A549 (cell line): Measurements from ENCODE around the gene NEK2. TPM values are rescaled to one million over a fixed set of nuclear protein-coding genes. Genes with fewer than 3 reads are reported as not detected.

Experiments
- ATAC-seq, 2 experiments: fragments of 200-7000 bp in 1 of 2; fragments of >200 bp in 1 of 2; cut with Nextera tagmentation in 1 of 2; cut with Tn5 transposase in 1 of 2; 3 replicates each; pipeline versions ENCODE4 v1.8.0 to v1.9.1; 2018 to 2020; ENCODE audit warnings: mild to moderate bottlenecking in 1 of 2, moderate library complexity in 1 of 2
- CTCF ChIA-PET: fragments of 300-600 bp; sonication (Branson Sonifier 250); formaldehyde crosslinking; extraction: SDS; loops from one replicate; lab custom pipeline; 2021; ENCODE audit warnings: antibody characterized with exemption, inconsistent platforms; lab: Yijun Ruan, JAX
- POLR2A ChIA-PET: fragments of 350-600 bp; formaldehyde crosslinking; extraction: SDS; loops from one replicate; lab custom pipeline; 2021; ENCODE audit warnings: antibody characterized with exemption, inconsistent platforms; lab: Yijun Ruan, JAX
- DNase-seq, 2 experiments: peaks; one replicate each; pipeline versions ENCODE4 v3.0.0 to v3.0.0-alpha.2; 2011 to 2016; ENCODE audit warnings: low read depth in 1 of 2, low spot score in 1 of 2
- FAIRE-seq: peaks from 2 replicates; lab custom pipeline; 2011; peaks lifted over from hg19 to GRCh38; lab: Jason Lieb, UNC
- H3K27ac ChIP-seq, 2 experiments: fragments of >200 bp; sonication (Bioruptor Twin); formaldehyde crosslinking; 3 replicates each; pipeline ENCODE4 v1.5.1; 2016 to 2017
- H3K4me1 ChIP-seq: fragments of >200 bp; sonication (Bioruptor Twin); formaldehyde crosslinking; 3 replicates; pipeline ENCODE4 v1.6.1; 2016
- H3K4me2 ChIP-seq: fragments of >200 bp; sonication (Bioruptor Twin); formaldehyde crosslinking; 3 replicates; pipeline ENCODE4 v1.6.1; 2016
- H3K4me3 ChIP-seq: fragments of >200 bp; sonication (Bioruptor Twin); formaldehyde crosslinking; 3 replicates; pipeline ENCODE4 v1.5.1; 2016
- H3K9me3 ChIP-seq: fragments of >200 bp; sonication (Bioruptor Twin); formaldehyde crosslinking; 3 replicates; pipeline ENCODE4 v1.6.1; 2016
- EHMT2 ChIP-seq: fragments of 200-600 bp; sonication (generic); IDR thresholded peaks from 2 replicates; pipeline ENCODE4 v1.6.1; 2016; ENCODE audit warnings: antibody characterized with exemption, low read depth, mild to moderate bottlenecking, moderate library complexity
- EP300 ChIP-seq, 2 experiments: fragments of >200 bp; sonication (Bioruptor Twin); formaldehyde crosslinking; IDR thresholded peaks; 2 replicates in 1 of 2; 3 replicates in 1 of 2; pipeline ENCODE4 v1.6.1; 2016 to 2017
- FOSB ChIP-seq: fragments of 250-450 bp; sonication (Bioruptor Pico); IDR thresholded peaks from 2 replicates; pipeline ENCODE4 v1.5.0; 2020; ENCODE audit warnings: mild to moderate bottlenecking, moderate library complexity
- FOXS1 ChIP-seq: fragments of 250-450 bp; sonication (Bioruptor Pico); IDR thresholded peaks from 2 replicates; pipeline ENCODE4 v1.5.0; 2020; ENCODE audit warnings: mild to moderate bottlenecking, moderate library complexity
- HOXB13 ChIP-seq: fragments of 250-450 bp; sonication (Bioruptor Pico); IDR thresholded peaks from 2 replicates; pipeline ENCODE4 v1.5.0; 2020; ENCODE audit warnings: low read depth, mild to moderate bottlenecking, moderate library complexity
- KDM1A ChIP-seq: fragments of 200-600 bp; sonication (generic); IDR thresholded peaks from 2 replicates; pipeline ENCODE4 v1.6.1; 2016; ENCODE audit warnings: low read depth, mild to moderate bottlenecking
- KDM5A ChIP-seq: fragments of 200-600 bp; sonication (generic); IDR thresholded peaks from 2 replicates; pipeline ENCODE4 v1.6.1; 2016; ENCODE audit warnings: antibody characterized with exemption, mild to moderate bottlenecking
- MAFK ChIP-seq: fragments of 450-650 bp; IDR thresholded peaks from 2 replicates; pipeline ENCODE4 v1.6.1; 2014; ENCODE audit not compliant: partially characterized antibody
- MYC ChIP-seq: IDR thresholded peaks from 2 replicates; pipeline ENCODE4 v1.6.1; 2012; ENCODE audit warnings: mild to moderate bottlenecking, inconsistent platforms, low read length, improper control_type of control experiment, borderline replicate concordance
- RARB ChIP-seq: fragments of 250-450 bp; sonication (Bioruptor Pico); IDR thresholded peaks from 2 replicates; pipeline ENCODE4 v1.8.0; 2021; ENCODE audit warnings: mild to moderate bottlenecking, moderate library complexity
- ZSCAN20 ChIP-seq: fragments of 250-450 bp; sonication (Bioruptor Pico); IDR thresholded peaks from 2 replicates; pipeline ENCODE4 v1.8.0; 2022; ENCODE audit warnings: mild to moderate bottlenecking, moderate library complexity
- WGBS: methylation state at CpG from one replicate; pipeline ENCODE4 v1.1.6; 2017; ENCODE audit errors: missing lambda C conversion rate; 5-methylcytosine and 5-hydroxymethylcytosine counted together
- polyA plus RNA-seq, 4 experiments: library from polyadenylated mRNA; depleted of rRNA in 3 of 4; stranded (reverse); fragments of >200 nt; fragmentation: RNase III in 1 of 4; extraction: RNeasy Plus Mini Kit Qiagen cat#74134 plus additional on column Dnase treatment in 1 of 4; gene quantifications; 2 replicates in 3 of 4; 3 replicates in 1 of 4; pipeline ENCODE4 v1.2.3, GENCODE V29; 2011 to 2017
- TF ChIP-seq, protein P1 (sequence below): fragments of 250-450 bp; sonication (Bioruptor Pico); IDR thresholded peaks from 2 replicates; pipeline ENCODE4 v1.5.0; 2021; ENCODE audit warnings: mild to moderate bottlenecking, moderate library complexity, borderline replicate concordance
- TF ChIP-seq, protein P2 (sequence below): IDR thresholded peaks from 2 replicates; pipeline ENCODE4 v1.6.1; 2012
- TF ChIP-seq, protein P3 (sequence below): fragments of 200-600 bp; sonication (generic); IDR thresholded peaks from 2 replicates; pipeline ENCODE4 v1.6.1; 2016; ENCODE audit warnings: antibody characterized with exemption, mild to moderate bottlenecking, moderate library complexity
- TF ChIP-seq, protein P4 (sequence below): fragments of 150-350 bp; IDR thresholded peaks from 2 replicates; pipeline ENCODE4 v1.6.1; 2014; ENCODE audit warnings: low read depth, mild to moderate bottlenecking, low read length
- TF ChIP-seq, protein P5 (sequence below): fragments of >200 bp; sonication (Bioruptor Twin); formaldehyde crosslinking; IDR thresholded peaks from 2 replicates; pipeline ENCODE4 v1.6.1; 2016

Gene NEK2
- polyA plus RNA-seq, 2 of the 4 experiments (the other 2 are of a cell fraction): 42.0 to 65.3 TPM

DNA sequence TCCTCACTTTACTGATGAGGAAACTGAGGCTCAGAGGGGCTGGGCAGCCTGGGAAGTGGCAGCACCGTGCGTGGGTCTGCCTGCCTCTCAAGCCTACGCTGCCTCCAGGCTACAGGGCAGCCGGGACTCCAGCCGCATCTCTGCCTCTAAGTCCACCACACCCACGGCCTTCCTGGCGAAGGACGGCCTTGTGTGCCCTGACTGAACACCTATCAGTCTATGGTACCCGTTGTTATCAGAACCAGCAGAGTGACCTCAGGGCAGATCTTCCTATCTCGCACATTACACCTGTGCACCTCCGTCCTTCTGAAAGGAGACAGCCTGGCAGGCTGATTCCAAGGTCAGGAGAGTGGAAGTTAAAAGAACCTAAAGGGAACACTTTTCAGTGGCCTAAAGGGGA lies 60.8 kb downstream of the NEK2 start (continued):
- TF ChIP-seq, protein P1, sequence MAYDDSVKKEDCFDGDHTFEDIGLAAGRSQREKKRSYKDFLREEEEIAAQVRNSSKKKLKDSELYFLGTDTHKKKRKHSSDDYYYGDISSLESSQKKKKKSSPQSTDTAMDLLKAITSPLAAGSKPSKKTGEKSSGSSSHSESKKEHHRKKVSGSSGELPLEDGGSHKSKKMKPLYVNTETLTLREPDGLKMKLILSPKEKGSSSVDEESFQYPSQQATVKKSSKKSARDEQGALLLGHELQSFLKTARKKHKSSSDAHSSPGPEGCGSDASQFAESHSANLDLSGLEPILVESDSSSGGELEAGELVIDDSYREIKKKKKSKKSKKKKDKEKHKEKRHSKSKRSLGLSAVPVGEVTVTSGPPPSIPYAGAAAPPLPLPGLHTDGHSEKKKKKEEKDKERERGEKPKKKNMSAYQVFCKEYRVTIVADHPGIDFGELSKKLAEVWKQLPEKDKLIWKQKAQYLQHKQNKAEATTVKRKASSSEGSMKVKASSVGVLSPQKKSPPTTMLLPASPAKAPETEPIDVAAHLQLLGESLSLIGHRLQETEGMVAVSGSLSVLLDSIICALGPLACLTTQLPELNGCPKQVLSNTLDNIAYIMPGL (CRISPR knock-in tag): no peak
- TF ChIP-seq MAFK (no peak), HOXB13 (CRISPR knock-in tag) (no peak), FOSB (no peak), KDM5A (no peak), FOXS1 (CRISPR knock-in tag) (no peak), MYC (no peak)
- TF ChIP-seq, protein P2, sequence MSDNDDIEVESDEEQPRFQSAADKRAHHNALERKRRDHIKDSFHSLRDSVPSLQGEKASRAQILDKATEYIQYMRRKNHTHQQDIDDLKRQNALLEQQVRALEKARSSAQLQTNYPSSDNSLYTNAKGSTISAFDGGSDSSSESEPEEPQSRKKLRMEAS: no peak
- TF ChIP-seq, protein P3, sequence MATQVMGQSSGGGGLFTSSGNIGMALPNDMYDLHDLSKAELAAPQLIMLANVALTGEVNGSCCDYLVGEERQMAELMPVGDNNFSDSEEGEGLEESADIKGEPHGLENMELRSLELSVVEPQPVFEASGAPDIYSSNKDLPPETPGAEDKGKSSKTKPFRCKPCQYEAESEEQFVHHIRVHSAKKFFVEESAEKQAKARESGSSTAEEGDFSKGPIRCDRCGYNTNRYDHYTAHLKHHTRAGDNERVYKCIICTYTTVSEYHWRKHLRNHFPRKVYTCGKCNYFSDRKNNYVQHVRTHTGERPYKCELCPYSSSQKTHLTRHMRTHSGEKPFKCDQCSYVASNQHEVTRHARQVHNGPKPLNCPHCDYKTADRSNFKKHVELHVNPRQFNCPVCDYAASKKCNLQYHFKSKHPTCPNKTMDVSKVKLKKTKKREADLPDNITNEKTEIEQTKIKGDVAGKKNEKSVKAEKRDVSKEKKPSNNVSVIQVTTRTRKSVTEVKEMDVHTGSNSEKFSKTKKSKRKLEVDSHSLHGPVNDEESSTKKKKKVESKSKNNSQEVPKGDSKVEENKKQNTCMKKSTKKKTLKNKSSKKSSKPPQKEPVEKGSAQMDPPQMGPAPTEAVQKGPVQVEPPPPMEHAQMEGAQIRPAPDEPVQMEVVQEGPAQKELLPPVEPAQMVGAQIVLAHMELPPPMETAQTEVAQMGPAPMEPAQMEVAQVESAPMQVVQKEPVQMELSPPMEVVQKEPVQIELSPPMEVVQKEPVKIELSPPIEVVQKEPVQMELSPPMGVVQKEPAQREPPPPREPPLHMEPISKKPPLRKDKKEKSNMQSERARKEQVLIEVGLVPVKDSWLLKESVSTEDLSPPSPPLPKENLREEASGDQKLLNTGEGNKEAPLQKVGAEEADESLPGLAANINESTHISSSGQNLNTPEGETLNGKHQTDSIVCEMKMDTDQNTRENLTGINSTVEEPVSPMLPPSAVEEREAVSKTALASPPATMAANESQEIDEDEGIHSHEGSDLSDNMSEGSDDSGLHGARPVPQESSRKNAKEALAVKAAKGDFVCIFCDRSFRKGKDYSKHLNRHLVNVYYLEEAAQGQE: no peak

DNA sequence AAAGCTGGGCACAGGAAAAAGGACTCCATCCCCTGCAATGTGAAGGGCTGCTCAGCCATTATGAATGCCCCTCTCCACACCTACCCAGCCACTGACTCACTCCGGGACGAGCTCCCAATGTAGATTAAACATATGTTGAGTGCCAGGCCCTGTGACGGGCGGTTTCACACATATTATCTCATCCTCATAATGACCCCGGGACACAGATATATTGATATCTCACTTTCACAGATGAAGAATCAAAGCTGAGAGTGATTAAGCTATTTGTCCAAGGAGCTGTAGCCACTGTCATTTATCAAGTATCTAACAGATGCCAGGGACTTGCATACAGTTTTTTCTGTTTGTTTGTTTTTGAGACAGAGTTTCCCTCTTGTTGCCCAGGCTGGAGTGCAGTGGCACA lies 61.5 kb downstream of the NEK2 start:
- Histone ChIP-seq H3K4me3 (no peak overlapping the region), H3K4me1 (peaks cover 31% of the 10 kb centered on the region), H3K9me3 (no peaks in the 10 kb centered on the region), H3K4me2 (peak overlapping the region; percentile 45), H3K27ac (peak overlapping the region; percentile 77 to 89)
- ChIA-PET POLR2A (interaction anchor here (1.1 kb wide), 1 partner anchor 35 kb away, joined by 3 read pairs; the partner anchor contains the start of gene SLC30A1), CTCF (no interaction called here)
- DNase-seq (no peak), FAIRE-seq (no peak), ATAC-seq (no peak)
- 88% methylated on average over 5 of the region's 5 CpGs for WGBS
- no peak for TF ChIP-seq EHMT2
- TF ChIP-seq, protein P4, sequence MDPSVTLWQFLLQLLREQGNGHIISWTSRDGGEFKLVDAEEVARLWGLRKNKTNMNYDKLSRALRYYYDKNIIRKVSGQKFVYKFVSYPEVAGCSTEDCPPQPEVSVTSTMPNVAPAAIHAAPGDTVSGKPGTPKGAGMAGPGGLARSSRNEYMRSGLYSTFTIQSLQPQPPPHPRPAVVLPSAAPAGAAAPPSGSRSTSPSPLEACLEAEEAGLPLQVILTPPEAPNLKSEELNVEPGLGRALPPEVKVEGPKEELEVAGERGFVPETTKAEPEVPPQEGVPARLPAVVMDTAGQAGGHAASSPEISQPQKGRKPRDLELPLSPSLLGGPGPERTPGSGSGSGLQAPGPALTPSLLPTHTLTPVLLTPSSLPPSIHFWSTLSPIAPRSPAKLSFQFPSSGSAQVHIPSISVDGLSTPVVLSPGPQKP: no peak
- TF ChIP-seq ZSCAN20 (CRISPR knock-in tag): no peak
- TF ChIP-seq, protein P5, sequence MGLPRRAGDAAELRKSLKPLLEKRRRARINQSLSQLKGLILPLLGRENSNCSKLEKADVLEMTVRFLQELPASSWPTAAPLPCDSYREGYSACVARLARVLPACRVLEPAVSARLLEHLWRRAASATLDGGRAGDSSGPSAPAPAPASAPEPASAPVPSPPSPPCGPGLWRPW: no peak
- no peak for TF ChIP-seq MYC
- TF ChIP-seq EP300 (IDR thresholded peaks at IDR 0.05): no peak
- no peak for TF ChIP-seq MAFK
- TF ChIP-seq HOXB13 (CRISPR knock-in tag): no peak
- TF ChIP-seq RARB (CRISPR knock-in tag): no peak
- no peak for TF ChIP-seq KDM1A
